Measurements from ENCODE around the gene RALY. TPM values are rescaled to one million over a fixed set of nuclear protein-coding genes. Genes with fewer than 3 reads are reported as not detected.

Gene RALY
- total RNA-seq, 1 donor from 2014 or later = 236 TPM

DNA sequence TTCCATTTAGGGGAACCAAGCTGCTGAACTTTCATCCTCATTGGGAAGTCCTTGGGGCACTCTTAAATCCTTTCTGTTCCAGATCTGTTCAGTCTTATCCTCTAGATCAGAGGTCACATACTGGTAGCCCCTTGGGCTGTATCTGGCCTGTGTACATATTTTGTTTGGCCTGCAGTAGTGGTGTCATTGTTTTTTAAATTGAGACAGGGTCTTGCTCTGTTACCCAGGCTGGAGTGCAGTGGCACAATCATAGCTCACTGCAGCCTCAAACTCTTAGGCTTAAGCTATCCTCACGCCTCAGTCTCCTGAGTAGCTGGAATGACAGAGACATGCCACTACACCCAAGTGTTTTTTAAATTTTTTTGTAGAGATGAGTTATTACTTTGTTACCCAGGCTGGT lies 14.8 kb downstream of the RALY start:
- H3K36me3 Mint-ChIP-seq (ENCODE audit: insufficient read depth) = peaks cover 8% of the 10 kb centered on the region
- no peaks in the 10 kb centered on the region for H3K27me3 Mint-ChIP-seq
- peaks cover 38% of the 10 kb centered on the region for H3K4me1 Mint-ChIP-seq (ENCODE audit: low read depth)
- DNase-seq (ENCODE audit: low spot score, unreplicated experiment) = no peak
- H3K27ac Mint-ChIP-seq = peak overlapping the region; percentile 32
- peaks cover 3% of the 10 kb centered on the region for H3K9me3 Mint-ChIP-seq (ENCODE audit: low read depth)
- TF ChIP-seq, protein P1, sequence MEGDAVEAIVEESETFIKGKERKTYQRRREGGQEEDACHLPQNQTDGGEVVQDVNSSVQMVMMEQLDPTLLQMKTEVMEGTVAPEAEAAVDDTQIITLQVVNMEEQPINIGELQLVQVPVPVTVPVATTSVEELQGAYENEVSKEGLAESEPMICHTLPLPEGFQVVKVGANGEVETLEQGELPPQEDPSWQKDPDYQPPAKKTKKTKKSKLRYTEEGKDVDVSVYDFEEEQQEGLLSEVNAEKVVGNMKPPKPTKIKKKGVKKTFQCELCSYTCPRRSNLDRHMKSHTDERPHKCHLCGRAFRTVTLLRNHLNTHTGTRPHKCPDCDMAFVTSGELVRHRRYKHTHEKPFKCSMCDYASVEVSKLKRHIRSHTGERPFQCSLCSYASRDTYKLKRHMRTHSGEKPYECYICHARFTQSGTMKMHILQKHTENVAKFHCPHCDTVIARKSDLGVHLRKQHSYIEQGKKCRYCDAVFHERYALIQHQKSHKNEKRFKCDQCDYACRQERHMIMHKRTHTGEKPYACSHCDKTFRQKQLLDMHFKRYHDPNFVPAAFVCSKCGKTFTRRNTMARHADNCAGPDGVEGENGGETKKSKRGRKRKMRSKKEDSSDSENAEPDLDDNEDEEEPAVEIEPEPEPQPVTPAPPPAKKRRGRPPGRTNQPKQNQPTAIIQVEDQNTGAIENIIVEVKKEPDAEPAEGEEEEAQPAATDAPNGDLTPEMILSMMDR (IDR thresholded peaks at IDR 0.05; ENCODE audit: unreplicated experiment) = no peak
- H3K4me3 Mint-ChIP-seq (ENCODE audit: low read depth) = no peak overlapping the region

DNA sequence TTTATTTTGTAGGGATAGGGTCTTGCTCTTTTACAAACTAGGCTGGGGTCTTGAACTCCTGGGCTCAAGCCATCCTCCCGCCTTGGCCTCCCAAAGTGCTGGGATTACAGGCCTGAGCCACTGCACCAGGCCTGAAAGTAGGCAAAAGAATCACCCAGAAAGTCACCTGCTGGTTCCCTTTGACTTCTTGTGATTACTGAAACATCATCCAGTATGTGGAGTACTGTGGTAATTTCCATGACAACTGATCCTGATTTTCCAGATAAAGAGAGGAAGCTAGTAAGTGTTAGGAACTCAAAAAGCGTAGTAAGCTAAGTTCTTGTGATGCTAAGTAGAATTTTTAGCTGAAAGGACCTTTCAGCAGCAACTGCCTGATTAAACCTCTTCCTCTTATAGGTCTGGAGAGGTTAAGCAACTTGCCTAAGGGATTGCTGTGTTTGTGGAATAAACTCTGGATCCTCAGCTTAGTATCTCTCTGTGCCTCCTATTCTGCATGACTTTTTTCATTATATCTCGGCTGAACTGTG lies 16.8 kb downstream of the RALY start:
- Mint-ChIP-seq H3K4me3 (ENCODE audit: low read depth) (no peak overlapping the region), H3K27me3 (no peaks in the 10 kb centered on the region), H3K4me1 (ENCODE audit: low read depth) (peaks cover 37% of the 10 kb centered on the region), H3K36me3 (ENCODE audit: insufficient read depth) (peaks cover 8% of the 10 kb centered on the region), H3K9me3 (ENCODE audit: low read depth) (peaks cover 3% of the 10 kb centered on the region), H3K27ac (peak overlapping the region; percentile 49)
- TF ChIP-seq, protein P1 (IDR thresholded peaks at IDR 0.05; ENCODE audit: unreplicated experiment) = no peak
- no peak for DNase-seq (ENCODE audit: low spot score, unreplicated experiment)

DNA sequence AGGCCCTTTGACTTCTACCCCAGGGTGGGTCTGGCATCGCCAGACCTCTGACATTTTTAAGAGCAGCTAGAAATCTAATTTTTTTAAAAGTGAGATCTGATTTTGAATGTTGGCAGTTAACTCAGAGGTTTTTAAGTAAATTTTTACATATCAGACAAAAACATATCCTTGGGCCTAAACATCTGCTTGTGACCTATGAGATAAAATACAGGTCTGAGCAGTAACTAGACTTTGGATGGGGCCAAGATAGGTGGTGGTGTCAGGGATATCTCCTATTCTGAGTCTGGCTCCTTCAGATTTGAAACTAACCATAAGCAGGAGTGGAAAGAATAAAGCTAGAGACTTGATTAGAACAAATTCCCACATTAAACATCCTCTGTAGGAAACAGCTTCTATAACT lies 17.6 kb downstream of the RALY start:
- H3K4me3 Mint-ChIP-seq (ENCODE audit: low read depth) = no peak overlapping the region
- TF ChIP-seq, protein P1 (IDR thresholded peaks at IDR 0.05; ENCODE audit: unreplicated experiment) = no peak
- peaks cover 43% of the 10 kb centered on the region for H3K4me1 Mint-ChIP-seq (ENCODE audit: low read depth)
- H3K9me3 Mint-ChIP-seq (ENCODE audit: low read depth) = peaks cover 3% of the 10 kb centered on the region
- H3K27ac Mint-ChIP-seq = no peak overlapping the region
- no peaks in the 10 kb centered on the region for H3K27me3 Mint-ChIP-seq
- H3K36me3 Mint-ChIP-seq (ENCODE audit: insufficient read depth) = peaks cover 8% of the 10 kb centered on the region
- no peak for DNase-seq (ENCODE audit: low spot score, unreplicated experiment)

DNA sequence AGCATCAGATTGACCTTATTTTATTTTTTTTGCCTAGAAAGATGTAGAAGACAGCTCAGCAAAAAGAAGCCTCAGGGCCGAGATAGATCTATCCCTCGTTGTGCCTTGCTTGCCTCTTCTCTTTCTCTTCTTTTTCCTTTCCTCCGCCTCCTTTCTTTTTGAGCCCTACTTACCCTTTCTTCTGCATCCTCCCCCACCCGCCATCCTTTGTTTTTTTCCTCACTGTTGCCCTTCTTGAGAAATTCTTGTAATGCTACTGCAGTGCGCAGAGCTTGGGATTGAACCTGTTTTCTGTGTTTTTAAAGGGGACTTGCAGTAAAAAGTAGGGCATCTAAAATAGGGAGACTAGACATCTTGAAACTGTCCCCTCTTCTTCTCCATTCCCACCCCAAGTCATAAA lies 18.6 kb downstream of the RALY start:
- TF ChIP-seq, protein P1 (IDR thresholded peaks at IDR 0.05; ENCODE audit: unreplicated experiment) = no peak
- H3K27ac Mint-ChIP-seq = peak overlapping the region; percentile 1
- peaks cover 52% of the 10 kb centered on the region for H3K4me1 Mint-ChIP-seq (ENCODE audit: low read depth)
- peaks cover 7% of the 10 kb centered on the region for H3K36me3 Mint-ChIP-seq (ENCODE audit: insufficient read depth)
- H3K9me3 Mint-ChIP-seq (ENCODE audit: low read depth) = peaks cover 3% of the 10 kb centered on the region
- no peak overlapping the region for H3K4me3 Mint-ChIP-seq (ENCODE audit: low read depth)
- H3K27me3 Mint-ChIP-seq = no peaks in the 10 kb centered on the region
- DNase-seq (ENCODE audit: low spot score, unreplicated experiment) = no peak

DNA sequence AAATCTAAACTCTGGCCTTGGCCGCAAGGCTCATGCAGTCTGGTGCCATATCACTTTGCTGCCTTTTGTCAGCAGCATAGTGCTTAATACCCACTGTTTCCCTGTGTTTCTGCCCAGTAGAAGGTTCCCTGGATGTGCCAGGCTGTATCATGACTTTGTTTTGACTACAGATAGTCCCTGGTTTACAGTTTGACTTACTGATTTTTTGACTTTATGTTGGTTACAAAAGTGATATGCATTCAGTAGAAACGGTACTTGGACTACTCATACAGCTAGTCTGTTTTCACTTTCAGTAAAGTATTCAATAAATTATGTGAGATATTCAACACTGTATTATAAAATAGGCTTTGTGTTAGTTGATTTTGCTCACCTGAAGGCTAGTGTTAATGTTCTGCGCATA lies 19.0 kb downstream of the RALY start:
- peaks cover 3% of the 10 kb centered on the region for H3K9me3 Mint-ChIP-seq (ENCODE audit: low read depth)

More for the DNA sequence above, 19.0 kb downstream of the RALY start:
- TF ChIP-seq, protein P1 (IDR thresholded peaks at IDR 0.05; ENCODE audit: unreplicated experiment) = no peak
- H3K27me3 Mint-ChIP-seq = no peaks in the 10 kb centered on the region
- peaks cover 6% of the 10 kb centered on the region for H3K36me3 Mint-ChIP-seq (ENCODE audit: insufficient read depth)
- no peak for DNase-seq (ENCODE audit: low spot score, unreplicated experiment)
- peak overlapping the region; percentile 1 for H3K27ac Mint-ChIP-seq
- H3K4me3 Mint-ChIP-seq (ENCODE audit: low read depth) = no peak overlapping the region
- H3K4me1 Mint-ChIP-seq (ENCODE audit: low read depth) = peaks cover 56% of the 10 kb centered on the region

Measured in progenitor cell of endocrine pancreas (in vitro differentiated cells).